IMR-90 (cell line): ENCODE data around the gene TMEM140. TPM values are rescaled to one million over a fixed set of nuclear protein-coding genes. Genes with fewer than 3 reads are reported as not detected.

Experiments
- ATAC-seq: fragments of 200-7000 bp; cut with Tn5 transposase; 2 replicates; pipeline ENCODE4 v1.9.1; 2020; ENCODE audit warnings: low read depth, mild to moderate bottlenecking, moderate library complexity
- BruUV-seq: library from RNA; stranded (reverse); fragments of 400-500 nt; replicated peaks from 2 replicates; lab custom pipeline; 2021; lab: Mats Ljungman, UMichigan
- CTCF ChIA-PET: fragments of 300-600 bp; formaldehyde crosslinking; extraction: SDS; loops from one replicate; lab custom pipeline; 2021; ENCODE audit warnings: antibody characterized with exemption; lab: Yijun Ruan, JAX
- POLR2A ChIA-PET: fragments of 300-600 bp; sonication (Branson Sonifier 250); formaldehyde crosslinking; loops from one replicate; lab custom pipeline; 2022; ENCODE audit warnings: antibody characterized with exemption; ENCODE audit not compliant: unreplicated experiment; lab: Charles Lee
- DNase-seq: peaks from one replicate; pipeline ENCODE4 v3.0.0; 2013
- H2AFZ ChIP-seq: replicated peaks from 2 replicates; pipeline ENCODE3; 2013; ENCODE audit warnings: low read length, mild to moderate bottlenecking; ENCODE audit not compliant: poor library complexity
- H2AK5ac ChIP-seq: 2 replicates; pipeline ENCODE4 v1.6.1; 2013; ENCODE audit warnings: low read depth, low read length, inconsistent platforms
- H2AK9ac ChIP-seq: replicated peaks from 2 replicates; pipeline ENCODE3; 2013; ENCODE audit warnings: mild to moderate bottlenecking, low read depth, low read length, moderate library complexity; ENCODE audit not compliant: poor library complexity
- H2BK120ac ChIP-seq: 2 replicates; pipeline ENCODE4 v1.6.1; 2013; ENCODE audit warnings: low read depth, low read length, inconsistent platforms
- H2BK15ac ChIP-seq: 3 replicates; pipeline ENCODE4 v1.6.1; 2013; ENCODE audit warnings: low read depth, low read length, inconsistent platforms
- H2BK20ac ChIP-seq: 2 replicates; pipeline ENCODE4 v1.6.1; 2013; ENCODE audit warnings: low read depth, mild to moderate bottlenecking, inconsistent platforms, low read length, moderate library complexity
- H2BK5ac ChIP-seq: 2 replicates; pipeline ENCODE4 v1.6.1; 2013; ENCODE audit warnings: mild to moderate bottlenecking, low read depth, low read length, inconsistent platforms; ENCODE audit not compliant: poor library complexity, severe bottlenecking
- H3K14ac ChIP-seq: replicated peaks from 2 replicates; pipeline ENCODE4 v1.6.1; 2013; ENCODE audit warnings: low read depth, low read length, inconsistent platforms
- H3K18ac ChIP-seq: 2 replicates; pipeline ENCODE4 v1.6.1; 2013; ENCODE audit warnings: low read depth, low read length, control low read depth
- H3K23ac ChIP-seq: 2 replicates; pipeline ENCODE4 v1.6.1; 2013; ENCODE audit warnings: low read depth, low read length, inconsistent platforms
- H3K27ac ChIP-seq: 2 replicates; pipeline ENCODE4 v1.5.1; 2013; ENCODE audit warnings: mild to moderate bottlenecking, control low read depth, low read length; ENCODE audit not compliant: insufficient read depth
- H3K27me3 ChIP-seq: 2 replicates; pipeline ENCODE4 v1.6.1; 2013; ENCODE audit warnings: low read length; ENCODE audit not compliant: control insufficient read depth, insufficient read depth
- H3K36me3 ChIP-seq: 2 replicates; pipeline ENCODE4 v1.6.1; 2013; ENCODE audit warnings: low read length, mixed read lengths; ENCODE audit not compliant: control insufficient read depth, insufficient read depth
- H3K4ac ChIP-seq: 2 replicates; pipeline ENCODE4 v1.6.1; 2013; ENCODE audit warnings: low read depth, low read length, inconsistent platforms
- H3K4me1 ChIP-seq: 2 replicates; pipeline ENCODE4 v1.6.1; 2013; ENCODE audit warnings: low read length, mixed read lengths; ENCODE audit not compliant: control insufficient read depth, insufficient read depth
- H3K4me2 ChIP-seq: 2 replicates; pipeline ENCODE4 v1.6.1; 2013; ENCODE audit warnings: low read depth, mild to moderate bottlenecking, control low read depth, low read length, moderate library complexity
- H3K4me3 ChIP-seq: 2 replicates; pipeline ENCODE4 v1.5.1; 2013; ENCODE audit warnings: low read depth, mild to moderate bottlenecking, control low read depth, low read length, moderate library complexity; ENCODE audit not compliant: insufficient read depth
- H3K56ac ChIP-seq: 2 replicates; pipeline ENCODE4 v1.6.1; 2013; ENCODE audit warnings: low read length, inconsistent platforms; ENCODE audit not compliant: insufficient read depth; ENCODE audit errors: extremely low read depth
- H3K79me1 ChIP-seq, 2 experiments: 2 replicates each; pipeline ENCODE4 v1.6.1; 2013; ENCODE audit warnings: low read length in 2 of 2, inconsistent platforms in 1 of 2, low read depth in 1 of 2
- H3K9ac ChIP-seq: 2 replicates; pipeline ENCODE4 v1.6.1; 2013; ENCODE audit warnings: low read depth, low read length, control low read depth
- H3K9me1 ChIP-seq: 2 replicates; pipeline ENCODE4 v1.6.1; 2013; ENCODE audit warnings: low read length, inconsistent platforms; ENCODE audit not compliant: insufficient read depth
- H3K9me3 ChIP-seq: 2 replicates; pipeline ENCODE4 v1.6.1; 2013; ENCODE audit warnings: low read length; ENCODE audit not compliant: control insufficient read depth, insufficient read depth
- H4K20me1 ChIP-seq: 2 replicates; pipeline ENCODE4 v1.6.1; 2013; ENCODE audit warnings: low read length, inconsistent platforms; ENCODE audit not compliant: insufficient read depth
- H4K5ac ChIP-seq: 2 replicates; pipeline ENCODE4 v1.6.1; 2013; ENCODE audit warnings: mild to moderate bottlenecking, low read depth, low read length, control low read depth
- H4K8ac ChIP-seq, 2 experiments: 2 replicates each; pipeline ENCODE4 v1.6.1; 2013; ENCODE audit warnings: low read depth in 2 of 2, low read length in 2 of 2, control low read depth in 1 of 2, inconsistent platforms in 1 of 2
- H4K91ac ChIP-seq: 2 replicates; pipeline ENCODE4 v1.6.1; 2013; ENCODE audit warnings: low read depth, low read length, inconsistent platforms; ENCODE audit not compliant: insufficient read depth
- NFE2L2 ChIP-seq: fragments of 150-350 bp; IDR thresholded peaks from 2 replicates; pipeline ENCODE4 v1.6.1; 2016; ENCODE audit warnings: low read depth, mild to moderate bottlenecking, low read length
- RAD21 ChIP-seq: IDR thresholded peaks from 2 replicates; pipeline ENCODE4 v1.6.1; 2012; ENCODE audit warnings: low read length, improper control_type of control experiment
- WGBS, 2 experiments: methylation state at CpG; one replicate each; pipeline versions ENCODE4 v1.1.5 to v1.1.7; 2013; ENCODE audit warnings: missing lambda C conversion rate in 2 of 2; ENCODE audit not compliant: insufficient read length in 1 of 2; ENCODE audit errors: extremely low coverage in 2 of 2; 5-methylcytosine and 5-hydroxymethylcytosine counted together
- dilution Hi-C: fragments of 300-500 bp; cut with HindIII; formaldehyde crosslinking; loops from one replicate; pipeline ENCODE4 v1.14.3; 2018; ENCODE audit warnings: low sequenced_read_pairs; ENCODE audit not compliant: unreplicated experiment
- in situ Hi-C: fragments of 300-500 bp; cut with MboI; formaldehyde crosslinking; loops from 3 replicates; pipeline ENCODE4 v1.14.3; 2019; ENCODE audit warnings: low sequenced_read_pairs, inconsistent platforms, mixed read lengths
- intact Hi-C: fragments of 100-400 bp; cut with micrococcal nuclease; formaldehyde crosslinking; loops from 2 replicates; pipeline ENCODE4 v1.10.0; 2022
- polyA plus RNA-seq, 3 experiments: library from polyadenylated mRNA; depleted of rRNA; stranded (reverse); fragments of >200 nt; gene quantifications; 2 replicates each; pipeline ENCODE4 v1.2.3, GENCODE V29; 2012; ENCODE audit warnings: low replicate concordance in 1 of 3
- total RNA-seq: library from RNA; depleted of rRNA; stranded (reverse); fragments of >200 nt; gene quantifications from 2 replicates; pipeline ENCODE4 v1.2.3, GENCODE V29; 2012

TMEM140 gene
- total and polyA plus RNA-seq, 2 of the 4 experiments (the other 2 are of a cell fraction), result 0.24 to 0.72 TPM

DNA sequence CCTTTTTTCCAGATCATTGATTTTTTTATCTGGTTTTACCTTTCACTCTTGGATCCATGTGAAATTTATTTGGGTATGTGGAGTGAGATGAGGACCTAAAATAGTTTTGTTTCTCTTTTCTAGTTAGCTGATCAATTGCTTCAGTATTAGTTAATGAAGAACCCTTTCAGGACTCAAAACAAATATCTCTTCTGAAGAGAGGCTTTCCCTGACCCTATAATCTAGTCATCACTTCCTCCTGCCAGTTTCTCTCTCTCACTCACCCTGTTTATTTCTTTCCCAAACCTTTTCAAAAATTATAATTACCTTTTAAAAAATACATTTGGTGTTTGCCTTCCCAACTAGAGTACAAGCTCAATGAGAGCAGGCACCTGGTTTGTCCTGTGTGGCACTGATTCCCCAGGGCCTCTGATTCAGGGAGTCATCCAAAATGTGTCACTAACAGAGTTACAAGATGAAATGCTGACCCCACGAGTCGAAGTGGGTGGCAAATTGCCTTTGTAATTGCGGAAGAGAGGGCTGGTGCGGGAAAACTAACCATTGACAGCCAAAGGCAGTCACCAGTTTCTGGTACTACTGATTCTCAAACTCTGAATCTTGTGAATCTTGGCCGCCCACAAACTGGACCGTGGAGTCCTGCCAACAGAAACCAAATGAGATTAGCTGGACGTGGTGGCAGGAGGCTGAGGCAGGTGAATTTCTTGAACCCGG lies 2.4 kb downstream of the TMEM140 start:
- Histone ChIP-seq H3K27ac (no peak overlapping the region), H3K4me3 (no peak overlapping the region), H4K5ac (no peak overlapping the region), H3K79me1 (no peaks in the 10 kb centered on the region; a peak in 1 of 4 replicates), H2AFZ (no peak overlapping the region), H3K9me1 (peaks cover 7% of the 10 kb centered on the region), H3K23ac (no peak overlapping the region), H3K27me3 (no peaks in the 10 kb centered on the region), H2BK20ac (no peak overlapping the region), H3K36me3 (no peaks in the 10 kb centered on the region), H4K20me1 (no peaks in the 10 kb centered on the region), H3K14ac (no peak overlapping the region), H2BK120ac (no peak overlapping the region), H2BK15ac (no peak overlapping the region), H3K56ac (no peak overlapping the region), H2AK9ac (no peak overlapping the region), H2AK5ac (no peak overlapping the region), H3K18ac (no peak overlapping the region), H4K8ac (no peak overlapping the region), H4K91ac (no peak overlapping the region), H3K9ac (no peak overlapping the region), H3K9me3 (no peaks in the 10 kb centered on the region), H3K4me1 (peaks cover 4% of the 10 kb centered on the region; the same call in 1 of the 2 replicates), H3K4me2 (no peak overlapping the region), H3K4ac (no peak overlapping the region), H2BK5ac (no peak overlapping the region)
- dilution Hi-C loops (no loop called here), intact Hi-C loops (no loop called here), in situ Hi-C loops (no loop called here)
- ChIA-PET CTCF (interaction anchor here (0.6 to 1.3 kb wide), 2 partner anchors 59 to 91 kb away, joined by 3 read pairs; no protein-coding TSS in a partner anchor), POLR2A (no interaction called here)
- 72% methylated on average over 4 of the region's 8 CpGs; no CpG with 5 or more reads in 1 of the 2 experiments for WGBS, 2 experiments
- DNase-seq (no peak), ATAC-seq (no peak)
- no TSS peak for BruUV-seq
- no peak for TF ChIP-seq RAD21
- no peak for TF ChIP-seq NFE2L2
